ENCODE data around the gene STK40. TPM values are rescaled to one million over a fixed set of nuclear protein-coding genes. Genes with fewer than 3 reads are reported as not detected.

STK40 gene
- total RNA-seq, 1 experiment from 2014 or later = 26.2 TPM

DNA sequence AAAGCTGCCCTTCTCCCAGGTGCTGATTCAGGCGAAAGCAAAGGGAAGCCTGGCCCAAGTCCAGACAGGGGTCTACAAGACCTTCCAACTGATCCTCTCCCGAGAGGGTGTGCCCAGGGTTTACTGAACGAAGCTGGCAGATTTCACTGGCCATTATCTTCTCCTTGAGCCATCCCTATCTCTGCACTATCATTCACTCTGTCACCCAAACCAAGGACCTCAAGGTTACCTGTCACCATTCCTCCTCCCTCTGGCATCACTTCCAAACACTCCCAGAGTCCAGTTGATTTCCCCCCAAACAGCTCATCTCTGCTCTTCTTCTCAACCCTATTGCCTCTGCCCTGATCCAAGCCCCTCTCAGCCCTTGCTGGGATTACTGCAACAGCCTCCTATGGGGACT, 4.9 kb downstream of the STK40 start:
- H2BK20ac ChIP-seq (ENCODE audit: low read depth, low read length, poor library complexity, severe bottlenecking) = no peak overlapping the region
- no peak overlapping the region for H2AK5ac ChIP-seq (ENCODE audit: insufficient read length, low read length)
- H3K18ac ChIP-seq (ENCODE audit: insufficient read length, low read depth, low read length) = no peak overlapping the region
- H3K79me2 ChIP-seq (ENCODE audit: insufficient read depth, low read length) = peaks cover 12% of the 10 kb centered on the region; the same call in 1 of the 2 replicates
- no peak overlapping the region for H3K4me3 Mint-ChIP-seq
- H3K36me3 Mint-ChIP-seq (ENCODE audit: insufficient read depth in 1 of 3, low read depth in 3 of 3) = peaks cover 0 to 9% (median 5%) of the 10 kb centered on the region in 3 experiments; a peak in 3 of 7 replicates
- H2AFZ ChIP-seq (ENCODE audit: low read length) = no peak overlapping the region
- WGBS (ENCODE audit: extremely low coverage, insufficient read length, low lambda C conversion rate) = no CpG with 5 or more reads among the region's 3 CpGs
- H3T11ph ChIP-seq (ENCODE audit: low read length) = no peak overlapping the region
- no peaks in the 10 kb centered on the region for H3K79me1 ChIP-seq (ENCODE audit: insufficient read depth, low read depth, low read length, poor library complexity, severe bottlenecking)
- no peak overlapping the region for H3K14ac ChIP-seq (ENCODE audit: insufficient read depth, low read length)
- no peaks in the 10 kb centered on the region for H3K27me3 Mint-ChIP-seq (ENCODE audit: low read depth)
- H3K4me2 ChIP-seq (ENCODE audit: insufficient read depth, insufficient read length, low read length) = no peak overlapping the region
- H3K27me3 ChIP-seq (ENCODE audit: insufficient read depth, low read length) = no peaks in the 10 kb centered on the region
- H3K23me2 ChIP-seq (ENCODE audit: insufficient read length, low read depth, low read length, poor library complexity, severe bottlenecking) = peaks cover 6% of the 10 kb centered on the region
- no peak overlapping the region for H3K27ac ChIP-seq (ENCODE audit: insufficient read length, low read depth, low read length)
- H2BK5ac ChIP-seq (ENCODE audit: insufficient read length, low read length) = no peak overlapping the region
- no peak overlapping the region for H3K9ac ChIP-seq (ENCODE audit: extremely low read depth, insufficient read length, low read length)
- H2BK15ac ChIP-seq (ENCODE audit: low read depth, low read length) = no peak overlapping the region
- no peak for TF ChIP-seq CTCF (conservative IDR thresholded peaks at IDR 0.05)
- H3K9me3 Mint-ChIP-seq = no peaks in the 10 kb centered on the region
- H4K91ac ChIP-seq (ENCODE audit: insufficient read length, low read depth, low read length) = no peak overlapping the region
- H4K5ac ChIP-seq (ENCODE audit: insufficient read length, low read depth, low read length) = no peak overlapping the region
- no peak overlapping the region for H3K23ac ChIP-seq (ENCODE audit: insufficient read length, low read depth, low read length)
- DNase-seq = no peak
- H4K20me1 ChIP-seq (ENCODE audit: control insufficient read depth, insufficient read depth, insufficient read length) = no peaks in the 10 kb centered on the region
- H3K9me3 ChIP-seq (ENCODE audit: control insufficient read depth, low read depth, low read length) = no peaks in the 10 kb centered on the region
- no peak overlapping the region for H3K56ac ChIP-seq (ENCODE audit: insufficient read length, low read depth, low read length)
- peaks cover 3% of the 10 kb centered on the region; the same call in 1 of the 2 replicates for H3K4me1 ChIP-seq (ENCODE audit: insufficient read depth, low read length)
- peak overlapping the region; percentile 11 to 66 (median 35); a peak in 5 of 7 replicates for H3K27ac Mint-ChIP-seq
- H4K8ac ChIP-seq (replicated peaks; ENCODE audit: insufficient read length, low read depth, low read length) = no peak overlapping the region
- no peak overlapping the region for H2BK12ac ChIP-seq (ENCODE audit: insufficient read length, low read depth, low read length)
- H3K4me1 Mint-ChIP-seq = peaks cover 18 to 23% of the 10 kb centered on the region in 2 experiments
- no peak overlapping the region for H2BK120ac ChIP-seq (ENCODE audit: low read depth, low read length, poor library complexity, severe bottlenecking)
- no peak overlapping the region for H3K4ac ChIP-seq (ENCODE audit: low read depth, low read length)

Data from H9 (cell line).